DND-41 (cell line): ENCODE measurements around the gene USP1.

Experiments used
- ATAC-seq: fragments of 200-7000 bp; cut with Tn5 transposase; 3 replicates; pipeline ENCODE4 v1.9.1; 2021; ENCODE audit warnings: low read depth; ENCODE audit not compliant: insufficient read depth
- DNase-seq: peaks from one replicate; pipeline ENCODE4 v3.0.0-alpha.2; 2020
- H2AFZ ChIP-seq: 2 replicates; pipeline ENCODE4 v1.6.0; 2012; ENCODE audit warnings: low read depth, low read length
- H3K27ac ChIP-seq: 2 replicates; pipeline ENCODE4 v1.5.1; 2012; ENCODE audit warnings: low read length, inconsistent platforms
- H3K27me3 ChIP-seq: fragments of 200-600 bp; sonication (generic); 2 replicates; pipeline ENCODE4 v1.6.0; 2012; ENCODE audit warnings: low read length, mild to moderate bottlenecking, inconsistent platforms; ENCODE audit not compliant: insufficient read depth, poor library complexity
- H3K36me3 ChIP-seq: 2 replicates; pipeline ENCODE4 v1.5.1; 2012; ENCODE audit warnings: low read length, inconsistent platforms; ENCODE audit not compliant: insufficient read depth
- H3K4me1 ChIP-seq: 2 replicates; pipeline ENCODE4 v1.5.1; 2012; ENCODE audit warnings: mild to moderate bottlenecking, low read length; ENCODE audit not compliant: insufficient read depth
- H3K4me2 ChIP-seq: 2 replicates; pipeline ENCODE4 v1.6.0; 2012; ENCODE audit warnings: mild to moderate bottlenecking, moderate library complexity, low read length, inconsistent platforms; ENCODE audit not compliant: insufficient read depth
- H3K4me3 ChIP-seq, 2 experiments: fragments of 200-600 bp in 1 of 2; shearing (Covaris generic) in 1 of 2; 2 replicates each; pipeline ENCODE4 v1.5.1; 2012 to 2016; ENCODE audit warnings: inconsistent platforms in 2 of 2, low read length in 2 of 2, mild to moderate bottlenecking in 2 of 2, low read depth in 1 of 2, moderate library complexity in 1 of 2
- H3K79me2 ChIP-seq: 2 replicates; pipeline ENCODE4 v1.6.0; 2012; ENCODE audit warnings: low read length, inconsistent platforms; ENCODE audit not compliant: insufficient read depth
- H3K9ac ChIP-seq: 2 replicates; pipeline ENCODE4 v1.6.0; 2012; ENCODE audit warnings: low read depth, mild to moderate bottlenecking, inconsistent platforms, low read length, moderate library complexity
- H3K9me3 ChIP-seq: 2 replicates; pipeline ENCODE4 v1.5.1; 2012; ENCODE audit warnings: low read length, moderate library complexity, mild to moderate bottlenecking, inconsistent platforms; ENCODE audit not compliant: insufficient read depth, severe bottlenecking
- H4K20me1 ChIP-seq: 2 replicates; pipeline ENCODE4 v1.6.0; 2012; ENCODE audit warnings: low read length; ENCODE audit not compliant: insufficient read depth
- EZH2 ChIP-seq: IDR thresholded peaks from 3 replicates; pipeline ENCODE4 v1.6.1; 2012; ENCODE audit warnings: borderline replicate concordance, low read depth, mild to moderate bottlenecking, moderate library complexity, low read length, inconsistent platforms; ENCODE audit not compliant: severe bottlenecking
- TF ChIP-seq, protein P1 (sequence below): IDR thresholded peaks from 2 replicates; pipeline ENCODE4 v1.5.1; 2012; ENCODE audit warnings: borderline replicate concordance, low read length, moderate library complexity, mild to moderate bottlenecking; ENCODE audit not compliant: poor library complexity, severe bottlenecking; ENCODE audit errors: extremely low read depth

Gene USP1

DNA sequence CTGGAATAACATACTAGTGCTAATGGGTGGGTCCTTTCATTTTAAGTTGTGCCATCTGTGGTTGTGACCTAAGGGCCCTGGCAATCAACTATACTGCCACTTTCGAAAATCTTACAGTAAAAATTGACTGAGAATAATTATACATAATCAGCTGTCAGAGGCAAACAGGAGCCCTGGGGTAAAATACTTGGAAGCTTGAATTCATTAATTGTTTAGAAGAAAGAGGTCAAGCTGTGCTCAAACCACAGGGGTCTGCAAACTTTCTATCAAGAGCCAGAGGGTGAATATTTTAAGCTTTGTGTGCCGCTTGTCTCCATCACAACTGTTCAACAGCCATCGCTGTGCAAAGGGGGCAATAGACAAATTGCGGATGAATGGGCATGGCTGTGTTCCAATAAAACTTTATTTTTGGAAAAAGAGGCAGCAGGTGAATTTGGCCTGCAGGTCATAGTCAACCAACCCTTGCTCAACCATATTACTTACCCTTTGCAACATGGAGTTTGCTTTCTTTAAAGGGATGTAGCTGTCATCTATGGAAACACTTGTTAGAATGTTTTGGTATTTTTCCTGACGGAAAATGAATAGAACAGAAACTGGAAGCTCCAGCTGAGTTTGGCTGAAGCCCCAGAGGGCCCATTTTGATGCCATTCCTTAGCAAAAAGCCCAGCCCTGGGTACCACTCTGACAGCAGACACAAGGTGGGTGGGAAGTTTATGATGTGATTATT, 35.7 kb upstream of the USP1 start:
- ATAC-seq (no peak), DNase-seq (no peak)
- TF ChIP-seq EZH2: no peak
- TF ChIP-seq, protein P1, sequence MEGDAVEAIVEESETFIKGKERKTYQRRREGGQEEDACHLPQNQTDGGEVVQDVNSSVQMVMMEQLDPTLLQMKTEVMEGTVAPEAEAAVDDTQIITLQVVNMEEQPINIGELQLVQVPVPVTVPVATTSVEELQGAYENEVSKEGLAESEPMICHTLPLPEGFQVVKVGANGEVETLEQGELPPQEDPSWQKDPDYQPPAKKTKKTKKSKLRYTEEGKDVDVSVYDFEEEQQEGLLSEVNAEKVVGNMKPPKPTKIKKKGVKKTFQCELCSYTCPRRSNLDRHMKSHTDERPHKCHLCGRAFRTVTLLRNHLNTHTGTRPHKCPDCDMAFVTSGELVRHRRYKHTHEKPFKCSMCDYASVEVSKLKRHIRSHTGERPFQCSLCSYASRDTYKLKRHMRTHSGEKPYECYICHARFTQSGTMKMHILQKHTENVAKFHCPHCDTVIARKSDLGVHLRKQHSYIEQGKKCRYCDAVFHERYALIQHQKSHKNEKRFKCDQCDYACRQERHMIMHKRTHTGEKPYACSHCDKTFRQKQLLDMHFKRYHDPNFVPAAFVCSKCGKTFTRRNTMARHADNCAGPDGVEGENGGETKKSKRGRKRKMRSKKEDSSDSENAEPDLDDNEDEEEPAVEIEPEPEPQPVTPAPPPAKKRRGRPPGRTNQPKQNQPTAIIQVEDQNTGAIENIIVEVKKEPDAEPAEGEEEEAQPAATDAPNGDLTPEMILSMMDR: no peak
- Histone ChIP-seq H3K36me3 (no peaks in the 10 kb centered on the region), H3K27ac (no peak overlapping the region), H3K79me2 (no peaks in the 10 kb centered on the region), H2AFZ (no peak overlapping the region), H3K9me3 (no peaks in the 10 kb centered on the region), H3K4me3 (no peak overlapping the region), H4K20me1 (no peaks in the 10 kb centered on the region), H3K27me3 (peaks cover 5% of the 10 kb centered on the region), H3K4me1 (no peaks in the 10 kb centered on the region), H3K9ac (no peak overlapping the region), H3K4me2 (no peak overlapping the region)

DNA sequence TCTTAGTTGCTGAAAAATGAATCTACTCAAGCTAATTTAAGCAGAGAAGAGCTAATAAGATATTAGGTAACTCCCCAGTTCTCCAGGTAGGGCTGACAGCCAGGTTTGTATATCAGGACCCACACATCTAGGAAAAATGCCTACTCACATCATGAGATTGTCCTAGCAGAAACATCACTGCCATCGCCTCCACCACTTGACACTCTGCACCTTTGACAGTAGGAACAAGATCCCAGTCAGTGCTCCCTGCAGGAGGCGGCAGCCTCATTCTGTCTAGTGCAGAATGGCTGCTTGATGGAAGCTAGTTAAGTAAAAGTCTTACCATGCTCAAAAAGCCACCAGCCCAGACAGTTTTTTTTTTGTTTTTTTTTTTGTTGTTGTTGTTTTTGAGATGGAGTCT, 31.6 kb upstream of the USP1 start:
- H2AFZ ChIP-seq: no peak overlapping the region
- H3K27ac ChIP-seq: no peak overlapping the region
- DNase-seq (no peak), ATAC-seq (no peak)
- H3K79me2 ChIP-seq: no peaks in the 10 kb centered on the region
- no peaks in the 10 kb centered on the region for H4K20me1 ChIP-seq
- H3K4me1 ChIP-seq: no peaks in the 10 kb centered on the region
- H3K4me2 ChIP-seq: no peak overlapping the region
- TF ChIP-seq, protein P1: no peak
- TF ChIP-seq EZH2: no peak
- no peaks in the 10 kb centered on the region for H3K36me3 ChIP-seq
- no peaks in the 10 kb centered on the region for H3K9me3 ChIP-seq
- peaks cover 12% of the 10 kb centered on the region for H3K27me3 ChIP-seq
- no peak overlapping the region for H3K9ac ChIP-seq
- H3K4me3 ChIP-seq: no peak overlapping the region

DNA sequence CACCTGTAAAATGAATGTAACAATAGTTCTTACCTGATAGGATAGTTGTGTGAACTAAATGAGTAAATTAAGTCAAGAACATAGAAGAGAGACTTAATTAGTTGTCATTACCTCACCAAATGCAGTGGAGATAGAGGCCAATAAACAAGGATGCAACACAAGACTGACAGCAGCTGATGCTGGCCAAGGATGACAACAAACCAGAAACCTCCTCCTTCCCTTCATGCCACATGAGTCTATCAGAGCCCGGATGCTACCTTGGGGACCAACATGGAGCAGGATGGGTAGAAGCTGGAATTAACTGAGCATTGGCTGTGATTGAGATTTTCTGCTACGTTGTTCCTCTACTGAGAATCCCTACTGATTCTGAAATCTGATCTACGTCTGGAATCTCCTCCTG, 30.3 kb upstream of the USP1 start:
- Histone ChIP-seq H3K79me2 (no peaks in the 10 kb centered on the region), H3K4me1 (no peaks in the 10 kb centered on the region), H3K9ac (no peak overlapping the region), H3K27ac (no peak overlapping the region), H3K9me3 (no peaks in the 10 kb centered on the region), H2AFZ (no peak overlapping the region), H3K36me3 (no peaks in the 10 kb centered on the region), H3K4me3 (no peak overlapping the region), H3K4me2 (no peak overlapping the region), H4K20me1 (no peaks in the 10 kb centered on the region), H3K27me3 (peaks cover 15% of the 10 kb centered on the region)
- ATAC-seq: no peak
- no peak for DNase-seq
- TF ChIP-seq EZH2: no peak
- TF ChIP-seq, protein P1: no peak
